Activated CD4-positive, alpha-beta T cell treated with anti-CD3 and anti-CD28 coated beads for 24 hours (primary cell): ENCODE data around the gene MBD4.
A peak's percentile ranks its signal among the peaks of the same experiment; 100 is the strongest.
"Not testable (repeated sequence)": the region's sequence is repeated elsewhere in the genome, so short reads cannot be mapped to it uniquely, and the experiment has no call there.

Source experiments
- DNase-seq, 2 donors: peaks; one replicate each; pipeline ENCODE4 v3.0.0-alpha.2; 2020; ENCODE audit warnings: low read depth in 2 of 2

The MBD4 gene

GRCh38 chr3:129409541-129409940 is 30.2 kb downstream of the MBD4 start:
- no peak for DNase-seq

GRCh38 chr3:129404610-129405009 is 35.1 kb downstream of the MBD4 start:
- DNase-seq: no peak

- no peak for DNase-seq
Observed at GRCh38 chr3:129404130-129404529, 35.6 kb downstream of the MBD4 start.

- no peak for DNase-seq
Observed at GRCh38 chr3:129403450-129403849, 36.3 kb downstream of the MBD4 start.

GRCh38 chr3:129402616-129403015 is 37.1 kb downstream of the MBD4 start:
- no peak for DNase-seq

- no peak for DNase-seq
Observed at GRCh38 chr3:129402210-129402609, 37.5 kb downstream of the MBD4 start.

- DNase-seq: no peak
Observed at GRCh38 chr3:129399895-129400357, 39.8 kb downstream of the MBD4 start.

- DNase-seq: peak; percentile 51 to 69
Observed at GRCh38 chr3:129399145-129399894, 40.4 kb downstream of the MBD4 start.

GRCh38 chr3:129398803-129399144 is 41.0 kb downstream of the MBD4 start:
- no peak for DNase-seq

GRCh38 chr3:129393760-129394564 is 45.8 kb downstream of the MBD4 start:
- not testable (repeated sequence) for DNase-seq

- no peak for DNase-seq
Observed at GRCh38 chr3:129393271-129393670, 46.5 kb downstream of the MBD4 start.

GRCh38 chr3:129392106-129392887 is 47.5 kb downstream of the MBD4 start:
- not testable (repeated sequence) for DNase-seq

GRCh38 chr3:129391583-129391982 is 48.2 kb downstream of the MBD4 start:
- not testable (repeated sequence) for DNase-seq

- no peak for DNase-seq
Observed at GRCh38 chr3:129389572-129389937, 50.2 kb downstream of the MBD4 start.

- DNase-seq: not testable (repeated sequence)
Observed at GRCh38 chr3:129388791-129389571, 50.8 kb downstream of the MBD4 start.

- no peak for DNase-seq
Observed at GRCh38 chr3:129387487-129387886, 52.3 kb downstream of the MBD4 start.

- no peak for DNase-seq
Observed at GRCh38 chr3:129386984-129387383, 52.8 kb downstream of the MBD4 start.

GRCh38 chr3:129385507-129385906 is 54.2 kb downstream of the MBD4 start:
- not testable (repeated sequence) for DNase-seq

GRCh38 chr3:129384594-129385323 is 55.0 kb downstream of the MBD4 start:
- DNase-seq: no peak

GRCh38 chr3:129384103-129384502 is 55.6 kb downstream of the MBD4 start:
- DNase-seq: not testable (repeated sequence)
